Measurements from ENCODE around the gene TM4SF18.

The TM4SF18 gene

GRCh38 chr3:149371001-149371722 is 37.7 kb upstream of the TM4SF18 start:
- ATAC-seq = peak; percentile 6; the same call in 2 of the 3 replicates
- TF ChIP-seq POU6F1 (CRISPR knock-in tag; IDR thresholded peaks at IDR 0.05; ENCODE audit: borderline replicate concordance, low read depth) (no peak), TSHZ2 (CRISPR knock-in tag; IDR thresholded peaks at IDR 0.05) (no peak), BACH2 (CRISPR knock-in tag; IDR thresholded peaks at IDR 0.05; ENCODE audit: borderline replicate concordance) (no peak), ZNF70 (CRISPR knock-in tag; IDR thresholded peaks at IDR 0.05) (no peak), TCF4 (CRISPR knock-in tag; IDR thresholded peaks at IDR 0.05; ENCODE audit: borderline replicate concordance) (no peak), ZFP3 (CRISPR knock-in tag; IDR thresholded peaks at IDR 0.05) (no peak), GLIS3 (CRISPR knock-in tag; IDR thresholded peaks at IDR 0.05) (no peak), PATZ1 (CRISPR knock-in tag; IDR thresholded peaks at IDR 0.05; ENCODE audit: borderline replicate concordance) (no peak), ZNF565 (CRISPR knock-in tag; conservative IDR thresholded peaks at IDR 0.05; ENCODE audit: low read depth) (no peak), SNAI2 (CRISPR knock-in tag; IDR thresholded peaks at IDR 0.05) (no peak), ZC3H10 (CRISPR knock-in tag; IDR thresholded peaks at IDR 0.05) (no peak), TOX (CRISPR knock-in tag; IDR thresholded peaks at IDR 0.05; ENCODE audit: borderline replicate concordance) (no peak), ESRRG (CRISPR knock-in tag; IDR thresholded peaks at IDR 0.05) (no peak), ZFP30 (CRISPR knock-in tag; IDR thresholded peaks at IDR 0.05) (no peak)

GRCh38 chr3:149369991-149370866 is 36.8 kb upstream of the TM4SF18 start:
- TF ChIP-seq POU6F1 (CRISPR knock-in tag; IDR thresholded peaks at IDR 0.05; ENCODE audit: borderline replicate concordance, low read depth) = no peak
- no peak for ATAC-seq

GRCh38 chr3:149368674-149369497 is 35.5 kb upstream of the TM4SF18 start:
- TF ChIP-seq ZNF70 (CRISPR knock-in tag; IDR thresholded peaks at IDR 0.05) (no peak), PPARA (CRISPR knock-in tag; IDR thresholded peaks at IDR 0.05; ENCODE audit: borderline replicate concordance) (no peak), TSHZ2 (CRISPR knock-in tag; IDR thresholded peaks at IDR 0.05) (no peak)
- ATAC-seq = no peak
